IMR-90 (cell line): ENCODE measurements around the gene ARPP21. TPM values are rescaled to one million over a fixed set of nuclear protein-coding genes. Genes with fewer than 3 reads are reported as not detected.

ENCODE experiments used
- ATAC-seq: fragments of 200-7000 bp; cut with Tn5 transposase; 2 replicates; pipeline ENCODE4 v1.9.1; 2020; ENCODE audit warnings: low read depth, mild to moderate bottlenecking, moderate library complexity
- BruUV-seq: library from RNA; stranded (reverse); fragments of 400-500 nt; replicated peaks from 2 replicates; lab custom pipeline; 2021; lab: Mats Ljungman, UMichigan
- CTCF ChIA-PET: fragments of 300-600 bp; formaldehyde crosslinking; extraction: SDS; loops from one replicate; lab custom pipeline; 2021; ENCODE audit warnings: antibody characterized with exemption; lab: Yijun Ruan, JAX
- POLR2A ChIA-PET: fragments of 300-600 bp; sonication (Branson Sonifier 250); formaldehyde crosslinking; loops from one replicate; lab custom pipeline; 2022; ENCODE audit warnings: antibody characterized with exemption; ENCODE audit not compliant: unreplicated experiment; lab: Charles Lee
- DNase-seq: peaks from one replicate; pipeline ENCODE4 v3.0.0; 2013
- H2AFZ ChIP-seq: replicated peaks from 2 replicates; pipeline ENCODE3; 2013; ENCODE audit warnings: low read length, mild to moderate bottlenecking; ENCODE audit not compliant: poor library complexity
- H2AK5ac ChIP-seq: 2 replicates; pipeline ENCODE4 v1.6.1; 2013; ENCODE audit warnings: low read depth, low read length, inconsistent platforms
- H2AK9ac ChIP-seq: replicated peaks from 2 replicates; pipeline ENCODE3; 2013; ENCODE audit warnings: mild to moderate bottlenecking, low read depth, low read length, moderate library complexity; ENCODE audit not compliant: poor library complexity
- H2BK120ac ChIP-seq: 2 replicates; pipeline ENCODE4 v1.6.1; 2013; ENCODE audit warnings: low read depth, low read length, inconsistent platforms
- H2BK15ac ChIP-seq: 3 replicates; pipeline ENCODE4 v1.6.1; 2013; ENCODE audit warnings: low read depth, low read length, inconsistent platforms
- H2BK20ac ChIP-seq: 2 replicates; pipeline ENCODE4 v1.6.1; 2013; ENCODE audit warnings: low read depth, mild to moderate bottlenecking, inconsistent platforms, low read length, moderate library complexity
- H2BK5ac ChIP-seq: 2 replicates; pipeline ENCODE4 v1.6.1; 2013; ENCODE audit warnings: mild to moderate bottlenecking, low read depth, low read length, inconsistent platforms; ENCODE audit not compliant: poor library complexity, severe bottlenecking
- H3K14ac ChIP-seq: replicated peaks from 2 replicates; pipeline ENCODE4 v1.6.1; 2013; ENCODE audit warnings: low read depth, low read length, inconsistent platforms
- H3K18ac ChIP-seq: 2 replicates; pipeline ENCODE4 v1.6.1; 2013; ENCODE audit warnings: low read depth, low read length, control low read depth
- H3K23ac ChIP-seq: 2 replicates; pipeline ENCODE4 v1.6.1; 2013; ENCODE audit warnings: low read depth, low read length, inconsistent platforms
- H3K27ac ChIP-seq: 2 replicates; pipeline ENCODE4 v1.5.1; 2013; ENCODE audit warnings: mild to moderate bottlenecking, control low read depth, low read length; ENCODE audit not compliant: insufficient read depth
- H3K27me3 ChIP-seq: 2 replicates; pipeline ENCODE4 v1.6.1; 2013; ENCODE audit warnings: low read length; ENCODE audit not compliant: control insufficient read depth, insufficient read depth
- H3K36me3 ChIP-seq: 2 replicates; pipeline ENCODE4 v1.6.1; 2013; ENCODE audit warnings: low read length, mixed read lengths; ENCODE audit not compliant: control insufficient read depth, insufficient read depth
- H3K4ac ChIP-seq: 2 replicates; pipeline ENCODE4 v1.6.1; 2013; ENCODE audit warnings: low read depth, low read length, inconsistent platforms
- H3K4me1 ChIP-seq: 2 replicates; pipeline ENCODE4 v1.6.1; 2013; ENCODE audit warnings: low read length, mixed read lengths; ENCODE audit not compliant: control insufficient read depth, insufficient read depth
- H3K4me2 ChIP-seq: 2 replicates; pipeline ENCODE4 v1.6.1; 2013; ENCODE audit warnings: low read depth, mild to moderate bottlenecking, control low read depth, low read length, moderate library complexity
- H3K4me3 ChIP-seq: 2 replicates; pipeline ENCODE4 v1.5.1; 2013; ENCODE audit warnings: low read depth, mild to moderate bottlenecking, control low read depth, low read length, moderate library complexity; ENCODE audit not compliant: insufficient read depth
- H3K56ac ChIP-seq: 2 replicates; pipeline ENCODE4 v1.6.1; 2013; ENCODE audit warnings: low read length, inconsistent platforms; ENCODE audit not compliant: insufficient read depth; ENCODE audit errors: extremely low read depth
- H3K79me1 ChIP-seq, 2 experiments: 2 replicates each; pipeline ENCODE4 v1.6.1; 2013; ENCODE audit warnings: low read length in 2 of 2, inconsistent platforms in 1 of 2, low read depth in 1 of 2
- H3K9ac ChIP-seq: 2 replicates; pipeline ENCODE4 v1.6.1; 2013; ENCODE audit warnings: low read depth, low read length, control low read depth
- H3K9me1 ChIP-seq: 2 replicates; pipeline ENCODE4 v1.6.1; 2013; ENCODE audit warnings: low read length, inconsistent platforms; ENCODE audit not compliant: insufficient read depth
- H3K9me3 ChIP-seq: 2 replicates; pipeline ENCODE4 v1.6.1; 2013; ENCODE audit warnings: low read length; ENCODE audit not compliant: control insufficient read depth, insufficient read depth
- H4K20me1 ChIP-seq: 2 replicates; pipeline ENCODE4 v1.6.1; 2013; ENCODE audit warnings: low read length, inconsistent platforms; ENCODE audit not compliant: insufficient read depth
- H4K5ac ChIP-seq: 2 replicates; pipeline ENCODE4 v1.6.1; 2013; ENCODE audit warnings: mild to moderate bottlenecking, low read depth, low read length, control low read depth
- H4K8ac ChIP-seq, 2 experiments: 2 replicates each; pipeline ENCODE4 v1.6.1; 2013; ENCODE audit warnings: low read depth in 2 of 2, low read length in 2 of 2, control low read depth in 1 of 2, inconsistent platforms in 1 of 2
- H4K91ac ChIP-seq: 2 replicates; pipeline ENCODE4 v1.6.1; 2013; ENCODE audit warnings: low read depth, low read length, inconsistent platforms; ENCODE audit not compliant: insufficient read depth
- BHLHE40 ChIP-seq: fragments of 150-350 bp; IDR thresholded peaks from 2 replicates; pipeline ENCODE4 v1.6.1; 2016; ENCODE audit warnings: mild to moderate bottlenecking, low read depth, low read length
- CEBPB ChIP-seq: IDR thresholded peaks from 2 replicates; pipeline ENCODE4 v1.6.1; 2012; ENCODE audit warnings: low read depth, low read length, improper control_type of control experiment
- CHD1 ChIP-seq: IDR thresholded peaks from 2 replicates; pipeline ENCODE4 v1.6.1; 2012; ENCODE audit warnings: low read depth, low read length, improper control_type of control experiment
- CTCF ChIP-seq: conservative IDR thresholded peaks from 2 replicates; pipeline ENCODE4 v1.5.1; 2012; ENCODE audit warnings: mild to moderate bottlenecking, low read depth, low read length, improper control_type of control experiment
- FOS ChIP-seq: fragments of 150-350 bp; IDR thresholded peaks from 2 replicates; pipeline ENCODE4 v1.6.1; 2016; ENCODE audit warnings: low read depth, low read length
- MAFK ChIP-seq: IDR thresholded peaks from 2 replicates; pipeline ENCODE4 v1.6.1; 2012; ENCODE audit warnings: low read depth, low read length, improper control_type of control experiment
- MAZ ChIP-seq: IDR thresholded peaks from 2 replicates; pipeline ENCODE4 v1.6.1; 2012; ENCODE audit warnings: low read depth, mild to moderate bottlenecking, low read length, improper control_type of control experiment, moderate library complexity, borderline replicate concordance
- MXI1 ChIP-seq: IDR thresholded peaks from 2 replicates; pipeline ENCODE4 v1.6.1; 2012; ENCODE audit warnings: low read depth, mild to moderate bottlenecking, low read length, moderate library complexity, borderline replicate concordance
- NFE2L2 ChIP-seq: fragments of 150-350 bp; IDR thresholded peaks from 2 replicates; pipeline ENCODE4 v1.6.1; 2016; ENCODE audit warnings: low read depth, mild to moderate bottlenecking, low read length
- POLR2A ChIP-seq: IDR thresholded peaks from 2 replicates; pipeline ENCODE4 v1.6.1; 2012; ENCODE audit warnings: mild to moderate bottlenecking, low read depth, low read length
- RAD21 ChIP-seq: IDR thresholded peaks from 2 replicates; pipeline ENCODE4 v1.6.1; 2012; ENCODE audit warnings: low read length, improper control_type of control experiment
- RCOR1 ChIP-seq: IDR thresholded peaks from 2 replicates; pipeline ENCODE4 v1.6.1; 2012; ENCODE audit warnings: mild to moderate bottlenecking, low read length, improper control_type of control experiment; ENCODE audit not compliant: insufficient replicate concordance
- RFX5 ChIP-seq: IDR thresholded peaks from 2 replicates; pipeline ENCODE4 v1.8.0; 2012; ENCODE audit warnings: low read depth, mild to moderate bottlenecking, low read length, moderate library complexity
- SMC3 ChIP-seq: fragments of 150-350 bp; IDR thresholded peaks from 2 replicates; pipeline ENCODE4 v1.6.1; 2016; ENCODE audit warnings: low read depth, mild to moderate bottlenecking, antibody characterized with exemption, low read length, moderate library complexity
- WGBS, 2 experiments: methylation state at CpG; one replicate each; pipeline versions ENCODE4 v1.1.5 to v1.1.7; 2013; ENCODE audit warnings: missing lambda C conversion rate in 2 of 2; ENCODE audit not compliant: insufficient read length in 1 of 2; ENCODE audit errors: extremely low coverage in 2 of 2; 5-methylcytosine and 5-hydroxymethylcytosine counted together
- dilution Hi-C: fragments of 300-500 bp; cut with HindIII; formaldehyde crosslinking; loops from one replicate; pipeline ENCODE4 v1.14.3; 2018; ENCODE audit warnings: low sequenced_read_pairs; ENCODE audit not compliant: unreplicated experiment
- in situ Hi-C: fragments of 300-500 bp; cut with MboI; formaldehyde crosslinking; loops from 3 replicates; pipeline ENCODE4 v1.14.3; 2019; ENCODE audit warnings: low sequenced_read_pairs, inconsistent platforms, mixed read lengths
- intact Hi-C: fragments of 100-400 bp; cut with micrococcal nuclease; formaldehyde crosslinking; loops from 2 replicates; pipeline ENCODE4 v1.10.0; 2022
- polyA plus RNA-seq, 3 experiments: library from polyadenylated mRNA; depleted of rRNA; stranded (reverse); fragments of >200 nt; gene quantifications; 2 replicates each; pipeline ENCODE4 v1.2.3, GENCODE V29; 2012; ENCODE audit warnings: low replicate concordance in 1 of 3
- total RNA-seq: library from RNA; depleted of rRNA; stranded (reverse); fragments of >200 nt; gene quantifications from 2 replicates; pipeline ENCODE4 v1.2.3, GENCODE V29; 2012
- TF ChIP-seq, protein P1 (sequence below): fragments of 150-350 bp; IDR thresholded peaks from 2 replicates; pipeline ENCODE4 v1.6.1; 2017; ENCODE audit warnings: mild to moderate bottlenecking, antibody characterized with exemption, low read length, low read depth
- TF ChIP-seq, protein P2 (sequence below): fragments of 150-350 bp; IDR thresholded peaks from 2 replicates; pipeline ENCODE4 v1.6.1; 2016; ENCODE audit warnings: low read depth, mild to moderate bottlenecking, low read length, moderate library complexity, borderline replicate concordance

The ARPP21 gene
- total and polyA plus RNA-seq, 2 of the 4 experiments (the other 2 are of a cell fraction), result not detected

DNA sequence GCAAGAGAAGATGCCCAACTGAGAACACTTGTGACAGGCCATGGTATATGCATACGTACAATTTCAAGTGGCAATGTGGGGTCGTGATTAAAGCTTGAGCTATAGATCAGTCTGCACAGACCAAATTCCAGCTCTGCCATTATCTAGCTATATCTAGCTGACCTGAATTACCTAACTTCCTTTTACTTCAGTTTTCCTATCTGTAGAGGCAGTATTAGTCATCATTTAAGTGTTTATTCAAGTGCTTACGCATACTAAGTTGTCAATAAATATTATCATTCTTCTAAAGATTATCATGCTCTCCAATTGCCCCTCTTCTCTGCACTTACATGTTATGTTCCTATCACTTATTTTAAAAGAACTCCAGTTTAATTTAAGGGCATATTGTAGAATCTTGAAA is 87.9 kb downstream of the ARPP21 start:
- Histone ChIP-seq H3K9me3 (peaks cover 4% of the 10 kb centered on the region), H3K4me1 (no peaks in the 10 kb centered on the region), H3K14ac (no peak overlapping the region), H2BK20ac (no peak overlapping the region), H4K5ac (no peak overlapping the region), H4K20me1 (no peaks in the 10 kb centered on the region), H3K27ac (no peak overlapping the region), H2AK5ac (no peak overlapping the region), H2BK5ac (no peak overlapping the region), H2BK15ac (no peak overlapping the region), H3K9ac (no peak overlapping the region), H3K18ac (no peak overlapping the region), H4K8ac (no peak overlapping the region), H3K4ac (no peak overlapping the region), H4K91ac (no peak overlapping the region), H3K56ac (no peak overlapping the region), H3K9me1 (no peaks in the 10 kb centered on the region), H3K36me3 (no peaks in the 10 kb centered on the region), H3K79me1 (no peaks in the 10 kb centered on the region), H3K4me3 (no peak overlapping the region), H2BK120ac (no peak overlapping the region), H2AK9ac (no peak overlapping the region), H3K4me2 (no peak overlapping the region), H3K23ac (no peak overlapping the region), H3K27me3 (no peaks in the 10 kb centered on the region), H2AFZ (no peak overlapping the region)
- WGBS, 2 experiments, result no CpG with 5 or more reads among the region's 3 CpGs
- in situ Hi-C loops, result no loop called here
- dilution Hi-C loops, result no loop called here
- ATAC-seq, result no peak
- no TSS peak for BruUV-seq
- ChIA-PET CTCF (no interaction called here), POLR2A (no interaction called here)
- intact Hi-C loops, result no loop called here
- no peak for TF ChIP-seq CTCF
- TF ChIP-seq RAD21, result no peak
- no peak for TF ChIP-seq RCOR1
- no peak for TF ChIP-seq RFX5
- TF ChIP-seq FOS, result no peak
- TF ChIP-seq MAZ, result no peak
- TF ChIP-seq, protein P1, sequence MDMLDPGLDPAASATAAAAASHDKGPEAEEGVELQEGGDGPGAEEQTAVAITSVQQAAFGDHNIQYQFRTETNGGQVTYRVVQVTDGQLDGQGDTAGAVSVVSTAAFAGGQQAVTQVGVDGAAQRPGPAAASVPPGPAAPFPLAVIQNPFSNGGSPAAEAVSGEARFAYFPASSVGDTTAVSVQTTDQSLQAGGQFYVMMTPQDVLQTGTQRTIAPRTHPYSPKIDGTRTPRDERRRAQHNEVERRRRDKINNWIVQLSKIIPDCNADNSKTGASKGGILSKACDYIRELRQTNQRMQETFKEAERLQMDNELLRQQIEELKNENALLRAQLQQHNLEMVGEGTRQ, result no peak
- TF ChIP-seq CEBPB, result no peak
- TF ChIP-seq SMC3, result no peak
- TF ChIP-seq MXI1, result no peak
- TF ChIP-seq MAFK, result no peak
- TF ChIP-seq POLR2A, result no peak
- no peak for TF ChIP-seq BHLHE40
- no peak for TF ChIP-seq CHD1
- TF ChIP-seq, protein P2, sequence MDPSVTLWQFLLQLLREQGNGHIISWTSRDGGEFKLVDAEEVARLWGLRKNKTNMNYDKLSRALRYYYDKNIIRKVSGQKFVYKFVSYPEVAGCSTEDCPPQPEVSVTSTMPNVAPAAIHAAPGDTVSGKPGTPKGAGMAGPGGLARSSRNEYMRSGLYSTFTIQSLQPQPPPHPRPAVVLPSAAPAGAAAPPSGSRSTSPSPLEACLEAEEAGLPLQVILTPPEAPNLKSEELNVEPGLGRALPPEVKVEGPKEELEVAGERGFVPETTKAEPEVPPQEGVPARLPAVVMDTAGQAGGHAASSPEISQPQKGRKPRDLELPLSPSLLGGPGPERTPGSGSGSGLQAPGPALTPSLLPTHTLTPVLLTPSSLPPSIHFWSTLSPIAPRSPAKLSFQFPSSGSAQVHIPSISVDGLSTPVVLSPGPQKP, result no peak
- TF ChIP-seq NFE2L2, result no peak
- DNase-seq, result no peak
